Posterior vena cava (tissue), 2 donors: ENCODE results near the gene MVD. TPM values are rescaled to one million over a fixed set of nuclear protein-coding genes. Genes with fewer than 3 reads are reported as not detected.

ENCODE experiments used
- DNase-seq: peaks from one replicate; pipeline ENCODE4 v3.0.0-alpha.2; 2020; ENCODE audit warnings: low spot score
- intact Hi-C, 2 donors: fragments of 100-400 bp; cut with DNase I; formaldehyde crosslinking; loops; one replicate each; pipeline versions ENCODE4 v1.14.1 to v1.14.2; 2022 to 2023
- total RNA-seq, 2 donors: library from RNA; stranded (reverse); fragmentation: NEBNext Ultra II Directional; extraction: Animal tissue kit (Norgen Biotek cat#: 25700); gene quantifications; one replicate each; pipeline ENCODE4 v1.2.1, GENCODE V29; 2021
- donor health status: DM: yes; HTN: yes; CAD: no.
- donor health status: DM: yes; HTN: yes; CAD: no.

The MVD gene
- total RNA-seq, 2 donors from 2014 or later = 21.6 to 22.6 TPM

GRCh38 chr16:88634141-88634993, 28.5 kb downstream of the MVD start:
- intact Hi-C loops = no loop called here
- DNase-seq = peak; percentile 89

- no peak for DNase-seq
- intact Hi-C loops = no loop called here
These were observed 29.2 kb downstream of the MVD start for GRCh38 chr16:88633684-88634140.

- DNase-seq = no peak
- intact Hi-C loops = no loop called here
These were observed 30.3 kb downstream of the MVD start for GRCh38 chr16:88632587-88632930.

GRCh38 chr16:88631920-88632586, 30.8 kb downstream of the MVD start:
- intact Hi-C loops = no loop called here
- DNase-seq = no peak

- intact Hi-C loops = no loop called here
- no peak for DNase-seq
These were observed 31.5 kb downstream of the MVD start for GRCh38 chr16:88631384-88631783.

- intact Hi-C loops = no loop called here
- no peak for DNase-seq
These were observed 31.9 kb downstream of the MVD start for GRCh38 chr16:88630941-88631340.

- DNase-seq = no peak
- intact Hi-C loops = no loop called here
These were observed 32.5 kb downstream of the MVD start for GRCh38 chr16:88630433-88630832.

- intact Hi-C loops = no loop called here
These were observed 33.1 kb downstream of the MVD start for GRCh38 chr16:88629835-88630234.

GRCh38 chr16:88628512-88628974, 34.3 kb downstream of the MVD start:
- intact Hi-C loops = no loop called here

More at GRCh38 chr16:88629835-88630234, 33.1 kb downstream of the MVD start:
- DNase-seq = no peak

GRCh38 chr16:88627531-88628411, 35.1 kb downstream of the MVD start:
- intact Hi-C loops = no loop called here
- no peak for DNase-seq

More at GRCh38 chr16:88628512-88628974, 34.3 kb downstream of the MVD start:
- no peak for DNase-seq

- intact Hi-C loops = no loop called here
- DNase-seq = no peak
These were observed 36.2 kb downstream of the MVD start for GRCh38 chr16:88626646-88627045.

GRCh38 chr16:88624977-88625576, 37.8 kb downstream of the MVD start:
- no peak for DNase-seq
- intact Hi-C loops = no loop called here

- intact Hi-C loops = no loop called here
- no peak for DNase-seq
These were observed 38.4 kb downstream of the MVD start for GRCh38 chr16:88624481-88624880.

GRCh38 chr16:88623858-88624257, 39.0 kb downstream of the MVD start:
- intact Hi-C loops = no loop called here
- DNase-seq = no peak

- no peak for DNase-seq
- intact Hi-C loops = no loop called here
These were observed 40.0 kb downstream of the MVD start for GRCh38 chr16:88622866-88623265.

- intact Hi-C loops = no loop called here
These were observed 40.8 kb downstream of the MVD start for GRCh38 chr16:88622125-88622524.

GRCh38 chr16:88619859-88620815, 42.8 kb downstream of the MVD start:
- no peak for DNase-seq
- intact Hi-C loops = no loop called here

More at GRCh38 chr16:88622125-88622524, 40.8 kb downstream of the MVD start:
- no peak for DNase-seq
